Measurements from ENCODE around the gene KLHL25. TPM values are rescaled to one million over a fixed set of nuclear protein-coding genes. Genes with fewer than 3 reads are reported as not detected.

Gene KLHL25
- total and polyA plus RNA-seq, 2 of the 13 experiments (the other 11 are each of a cell fraction or from before 2014, with no cell fraction given), result 3.7 to 8.2 TPM

GRCh38 chr15:85785887-85786780, 8.6 kb downstream of the KLHL25 start (continued):
- TF ChIP-seq SOX6 (IDR thresholded peaks at IDR 0.05) (no peak), SOX6 (CRISPR knock-in tag; IDR thresholded peaks at IDR 0.05) (peak; percentile 79), ARID5B (CRISPR knock-in tag; IDR thresholded peaks at IDR 0.05) (no peak), ELF1 (CRISPR knock-in tag; IDR thresholded peaks at IDR 0.05) (no peak), TRAFD1 (CRISPR knock-in tag; IDR thresholded peaks at IDR 0.05; ENCODE audit: borderline replicate concordance) (no peak), NFAT5 (CRISPR knock-in tag; IDR thresholded peaks at IDR 0.05) (no peak), HMG20A (CRISPR knock-in tag; IDR thresholded peaks at IDR 0.05; ENCODE audit: borderline replicate concordance) (no peak), ZNF136 (CRISPR knock-in tag; IDR thresholded peaks at IDR 0.05; ENCODE audit: low read depth) (0 out of 2 replicates have a peak, but pooled peaks have one; percentile 43), ZBTB10 (CRISPR knock-in tag; IDR thresholded peaks at IDR 0.05; ENCODE audit: borderline replicate concordance) (no peak), ZBTB1 (CRISPR knock-in tag; IDR thresholded peaks at IDR 0.05; ENCODE audit: borderline replicate concordance) (no peak), ASH2L (IDR thresholded peaks at IDR 0.05; ENCODE audit: insufficient read length, low read depth, low read length) (peak; percentile 1), ZFP36L2 (CRISPR knock-in tag; IDR thresholded peaks at IDR 0.05) (no peak), NFE2L1 (CRISPR knock-in tag; IDR thresholded peaks at IDR 0.05; ENCODE audit: borderline replicate concordance) (no peak), ESRRA (CRISPR knock-in tag; IDR thresholded peaks at IDR 0.05; ENCODE audit: low read depth) (no peak)

Data from HepG2 (cell line).